GM10248 (cell line): Measurements from ENCODE around the gene PLA2G2E.

Experiments
- CTCF ChIA-PET: fragments of 300-600 bp; sonication (Branson Sonifier 250); formaldehyde crosslinking; extraction: SDS; loops from one replicate; lab custom pipeline; 2021; ENCODE audit warnings: antibody characterized with exemption; lab: Yijun Ruan, JAX
- POLR2A ChIA-PET: fragments of 350-650 bp; sonication (Branson Sonifier 250); formaldehyde crosslinking; extraction: SDS; loops from one replicate; lab custom pipeline; 2020; ENCODE audit warnings: antibody characterized with exemption; lab: Yijun Ruan, JAX
- DNase-seq: peaks from one replicate; pipeline ENCODE4 v3.0.0; 2012; ENCODE audit errors: extremely low spot score
- TF ChIP-seq, protein P1 (sequence below): IDR thresholded peaks from 2 replicates; pipeline ENCODE4 v1.5.1; 2012; ENCODE audit warnings: mild to moderate bottlenecking, low read depth; ENCODE audit errors: extremely low read depth, missing control alignments, control extremely low read depth

PLA2G2E gene

DNA sequence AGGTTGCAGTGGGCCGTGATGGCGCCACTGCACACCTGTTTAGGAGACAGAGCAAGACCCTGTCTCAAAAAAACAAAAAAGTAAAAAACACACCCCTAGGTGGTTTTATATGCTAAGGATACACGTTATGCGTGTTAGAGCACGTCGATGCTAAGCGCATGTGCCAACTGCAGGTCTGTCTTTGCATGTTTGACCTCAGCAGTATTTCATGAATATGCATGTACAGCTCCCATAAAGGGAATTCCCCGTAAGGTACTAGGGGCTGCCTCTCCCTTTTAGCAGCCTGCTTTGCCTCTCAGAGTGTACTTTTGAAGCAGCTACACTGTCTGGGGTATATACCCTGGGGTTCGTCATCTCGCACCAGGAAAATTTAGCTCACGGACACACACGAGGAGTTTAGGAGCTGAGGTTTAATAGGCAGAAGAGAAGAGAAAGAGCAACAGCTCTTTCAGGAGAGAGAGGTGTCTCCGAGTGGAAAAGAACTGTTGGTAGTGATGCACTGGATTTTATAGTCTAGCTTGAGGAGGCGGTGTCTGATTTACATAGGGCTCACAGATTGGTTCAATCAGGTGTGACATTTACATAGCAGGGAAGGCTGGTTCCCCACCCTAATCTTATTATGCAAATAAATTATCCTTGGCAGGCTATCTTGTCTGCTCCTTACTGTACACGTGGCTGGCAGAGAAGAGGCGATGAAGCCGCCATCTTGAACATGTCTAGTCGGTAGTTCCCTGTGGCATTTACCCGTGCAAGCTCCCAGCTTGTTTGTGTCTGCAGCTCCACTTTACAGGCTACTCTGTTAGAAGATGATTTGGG is 45.4 kb downstream of the PLA2G2E start:
- DNase-seq = no peak
- POLR2A ChIA-PET = no interaction called here
- CTCF ChIA-PET = interaction anchor here (0.9 to 2.0 kb wide), 3 partner anchors 12 to 335 kb away, joined by 3 to 7 read pairs (median 3); no protein-coding TSS in a partner anchor
- TF ChIP-seq, protein P1, sequence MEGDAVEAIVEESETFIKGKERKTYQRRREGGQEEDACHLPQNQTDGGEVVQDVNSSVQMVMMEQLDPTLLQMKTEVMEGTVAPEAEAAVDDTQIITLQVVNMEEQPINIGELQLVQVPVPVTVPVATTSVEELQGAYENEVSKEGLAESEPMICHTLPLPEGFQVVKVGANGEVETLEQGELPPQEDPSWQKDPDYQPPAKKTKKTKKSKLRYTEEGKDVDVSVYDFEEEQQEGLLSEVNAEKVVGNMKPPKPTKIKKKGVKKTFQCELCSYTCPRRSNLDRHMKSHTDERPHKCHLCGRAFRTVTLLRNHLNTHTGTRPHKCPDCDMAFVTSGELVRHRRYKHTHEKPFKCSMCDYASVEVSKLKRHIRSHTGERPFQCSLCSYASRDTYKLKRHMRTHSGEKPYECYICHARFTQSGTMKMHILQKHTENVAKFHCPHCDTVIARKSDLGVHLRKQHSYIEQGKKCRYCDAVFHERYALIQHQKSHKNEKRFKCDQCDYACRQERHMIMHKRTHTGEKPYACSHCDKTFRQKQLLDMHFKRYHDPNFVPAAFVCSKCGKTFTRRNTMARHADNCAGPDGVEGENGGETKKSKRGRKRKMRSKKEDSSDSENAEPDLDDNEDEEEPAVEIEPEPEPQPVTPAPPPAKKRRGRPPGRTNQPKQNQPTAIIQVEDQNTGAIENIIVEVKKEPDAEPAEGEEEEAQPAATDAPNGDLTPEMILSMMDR = no peak

DNA sequence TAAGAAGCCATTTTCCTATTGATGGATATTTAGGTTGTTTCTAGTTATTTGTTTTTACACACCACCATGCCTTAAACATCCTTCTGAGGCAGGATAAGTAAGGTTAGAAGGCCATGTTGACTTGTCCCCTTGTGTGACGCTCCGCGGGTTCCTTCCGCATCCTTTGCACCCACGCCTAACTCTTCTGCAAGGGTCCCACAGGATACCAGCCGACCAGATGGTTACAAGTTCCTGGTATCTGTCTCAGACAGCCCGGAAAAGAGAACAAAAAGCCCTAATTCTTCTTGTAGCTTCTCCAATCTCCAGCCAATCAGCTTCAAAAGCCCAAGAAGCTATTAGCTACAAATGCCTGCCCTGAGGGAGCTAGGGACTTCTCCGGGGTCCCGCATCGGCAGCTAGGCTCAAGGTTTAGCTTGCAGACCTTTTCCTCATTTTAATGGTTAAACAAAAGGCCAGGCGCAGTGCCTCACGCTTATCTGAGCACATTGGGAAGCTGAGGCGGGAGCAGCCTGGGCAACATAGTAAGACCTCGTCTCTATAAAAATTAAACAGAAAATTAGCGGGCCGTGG is 46.2 kb downstream of the PLA2G2E start:
- TF ChIP-seq, protein P1 = no peak
- POLR2A ChIA-PET = no interaction called here
- CTCF ChIA-PET = interaction anchor here (0.9 to 2.0 kb wide), 2 partner anchors 15 to 336 kb away, joined by 3 to 7 read pairs; no protein-coding TSS in a partner anchor
- no peak for DNase-seq

DNA sequence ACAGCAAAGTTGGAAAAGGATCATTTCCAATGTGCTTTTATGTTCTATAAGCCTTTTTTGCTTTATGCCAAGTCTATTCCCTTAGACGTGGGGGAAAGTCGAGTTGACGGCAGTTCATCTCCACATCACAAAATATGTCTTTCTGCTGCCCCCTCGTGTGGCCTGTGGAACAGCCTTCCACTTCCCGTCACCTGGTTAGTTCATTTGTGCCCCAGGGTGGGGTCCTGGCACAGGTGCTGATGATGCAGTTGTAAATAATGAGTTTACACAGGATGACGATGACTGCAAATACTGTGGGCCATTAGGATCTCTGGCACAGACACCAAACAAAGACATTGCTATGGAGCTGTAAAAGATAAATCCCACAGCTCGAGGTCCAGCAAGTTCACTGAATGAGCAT is 51.2 kb downstream of the PLA2G2E start:
- no peak for DNase-seq
- CTCF ChIA-PET = no interaction called here
- POLR2A ChIA-PET = no interaction called here
- TF ChIP-seq, protein P1 = no peak
